ENCODE measurements around the gene MS4A1. TPM values are rescaled to one million over a fixed set of nuclear protein-coding genes. Genes with fewer than 3 reads are reported as not detected.
"Not testable (repeated sequence)": the region's sequence is repeated elsewhere in the genome, so short reads cannot be mapped to it uniquely, and the experiment has no call there.

Gene MS4A1
- total RNA-seq, 4 donors from 2014 or later: 0.38 to 1.2 TPM; not detected in 2

GRCh38 chr11:60498853-60499252 lies 43.2 kb downstream of the MS4A1 start:
- no peak for DNase-seq

GRCh38 chr11:60500276-60500910 lies 44.7 kb downstream of the MS4A1 start:
- intact Hi-C loops (cut with DNase I): no loop called here
- Histone ChIP-seq H3K4me1 (no peaks in the 10 kb centered on the region), H3K27ac (no peak overlapping the region), H3K27me3 (no peaks in the 10 kb centered on the region), H3K4me3 (no peak overlapping the region), H3K9me3 (no peaks in the 10 kb centered on the region), H3K36me3 (no peaks in the 10 kb centered on the region)
- TF ChIP-seq POLR2A (IDR thresholded peaks at IDR 0.05): no peak
- TF ChIP-seq, protein P1, sequence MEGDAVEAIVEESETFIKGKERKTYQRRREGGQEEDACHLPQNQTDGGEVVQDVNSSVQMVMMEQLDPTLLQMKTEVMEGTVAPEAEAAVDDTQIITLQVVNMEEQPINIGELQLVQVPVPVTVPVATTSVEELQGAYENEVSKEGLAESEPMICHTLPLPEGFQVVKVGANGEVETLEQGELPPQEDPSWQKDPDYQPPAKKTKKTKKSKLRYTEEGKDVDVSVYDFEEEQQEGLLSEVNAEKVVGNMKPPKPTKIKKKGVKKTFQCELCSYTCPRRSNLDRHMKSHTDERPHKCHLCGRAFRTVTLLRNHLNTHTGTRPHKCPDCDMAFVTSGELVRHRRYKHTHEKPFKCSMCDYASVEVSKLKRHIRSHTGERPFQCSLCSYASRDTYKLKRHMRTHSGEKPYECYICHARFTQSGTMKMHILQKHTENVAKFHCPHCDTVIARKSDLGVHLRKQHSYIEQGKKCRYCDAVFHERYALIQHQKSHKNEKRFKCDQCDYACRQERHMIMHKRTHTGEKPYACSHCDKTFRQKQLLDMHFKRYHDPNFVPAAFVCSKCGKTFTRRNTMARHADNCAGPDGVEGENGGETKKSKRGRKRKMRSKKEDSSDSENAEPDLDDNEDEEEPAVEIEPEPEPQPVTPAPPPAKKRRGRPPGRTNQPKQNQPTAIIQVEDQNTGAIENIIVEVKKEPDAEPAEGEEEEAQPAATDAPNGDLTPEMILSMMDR (IDR thresholded peaks at IDR 0.05): no peak
- 63% methylated on average over 3 of the region's 3 CpGs for WGBS, 2 donors
- no peak for DNase-seq

More at GRCh38 chr11:60498853-60499252, 43.2 kb downstream of the MS4A1 start:
- H3K4me1 ChIP-seq: no peaks in the 10 kb centered on the region
- H3K9me3 ChIP-seq: no peaks in the 10 kb centered on the region
- H3K27ac ChIP-seq: no peak overlapping the region
- no peaks in the 10 kb centered on the region for H3K27me3 ChIP-seq
- no peaks in the 10 kb centered on the region for H3K36me3 ChIP-seq
- TF ChIP-seq POLR2A (IDR thresholded peaks at IDR 0.05): no peak
- TF ChIP-seq, protein P1 (IDR thresholded peaks at IDR 0.05): no peak
- intact Hi-C loops (cut with DNase I): no loop called here
- no peak overlapping the region for H3K4me3 ChIP-seq
- WGBS, 2 donors: 50 to 53% methylated on average over 4 of the region's 4 CpGs

DNA sequence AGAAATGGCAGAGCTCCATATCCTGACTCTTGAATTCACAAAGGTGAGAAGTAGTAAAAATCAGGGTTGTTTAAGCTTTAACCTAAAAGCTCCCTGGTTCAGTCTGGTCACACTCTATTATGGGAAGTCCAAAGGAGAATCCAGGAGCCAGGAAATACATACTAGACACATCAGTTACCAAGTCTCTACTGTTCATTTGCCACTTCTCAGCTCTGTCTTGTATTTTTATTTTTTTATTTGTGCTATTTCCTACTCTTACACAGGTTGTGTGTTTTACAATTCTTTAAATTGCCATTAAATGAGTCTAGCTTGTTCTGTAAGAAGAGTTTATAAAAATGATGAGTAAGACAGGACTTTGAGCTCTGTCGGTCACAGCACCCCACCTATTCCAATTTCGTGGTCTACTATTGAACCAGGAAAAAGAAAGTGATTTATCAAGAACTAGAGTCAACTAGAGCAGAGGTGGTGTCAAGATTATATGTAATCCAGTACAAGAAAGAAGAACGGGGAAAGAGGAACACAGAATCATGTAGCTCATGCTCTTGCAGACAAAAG lies 46.7 kb downstream of the MS4A1 start:
- H3K27me3 ChIP-seq: no peaks in the 10 kb centered on the region
- no peak overlapping the region for H3K27ac ChIP-seq
- H3K4me1 ChIP-seq: no peaks in the 10 kb centered on the region
- TF ChIP-seq, protein P1 (IDR thresholded peaks at IDR 0.05): no peak
- TF ChIP-seq POLR2A (IDR thresholded peaks at IDR 0.05): no peak
- DNase-seq: no peak
- WGBS, 2 donors: 52 to 62% methylated on average over 3 of the region's 3 CpGs
- no peaks in the 10 kb centered on the region for H3K9me3 ChIP-seq
- H3K36me3 ChIP-seq: no peaks in the 10 kb centered on the region
- intact Hi-C loops (cut with DNase I): no loop called here
- no peak overlapping the region for H3K4me3 ChIP-seq

- no peak for DNase-seq
- H3K4me3 ChIP-seq: no peak overlapping the region
- 45 to 64% methylated on average over 3 of the region's 3 CpGs for WGBS, 2 donors
- no peaks in the 10 kb centered on the region for H3K36me3 ChIP-seq
- TF ChIP-seq, protein P1 (IDR thresholded peaks at IDR 0.05): no peak
- no peak for TF ChIP-seq POLR2A (IDR thresholded peaks at IDR 0.05)
- intact Hi-C loops (cut with DNase I): no loop called here
- H3K4me1 ChIP-seq: no peaks in the 10 kb centered on the region
- no peaks in the 10 kb centered on the region for H3K9me3 ChIP-seq
- no peaks in the 10 kb centered on the region for H3K27me3 ChIP-seq
- no peak overlapping the region for H3K27ac ChIP-seq
Measured at GRCh38 chr11:60504219-60504905, 48.7 kb downstream of the MS4A1 start.

DNA sequence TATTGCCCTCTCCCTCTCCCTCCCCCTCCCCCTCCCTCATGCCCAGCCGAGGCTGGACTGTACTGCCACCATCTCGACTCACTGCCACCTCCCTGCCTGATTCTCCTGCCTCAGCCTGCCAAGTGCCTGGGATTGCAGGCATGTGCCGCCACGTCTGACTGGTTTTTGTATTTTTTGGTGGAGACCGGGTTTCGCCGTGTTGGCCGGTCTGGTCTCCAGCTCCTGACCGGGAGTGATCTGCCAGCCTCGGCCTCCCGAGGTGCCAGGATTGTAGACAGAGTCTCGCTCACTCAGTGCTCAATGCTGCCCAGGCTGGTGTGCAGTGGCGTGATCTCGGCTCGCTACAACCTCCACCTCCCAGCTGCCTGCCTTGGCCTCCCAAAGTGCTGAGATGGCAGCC lies 54.0 kb downstream of the MS4A1 start:
- H3K4me1 ChIP-seq; H3K36me3 ChIP-seq; H3K27me3 ChIP-seq; H3K4me3 ChIP-seq; intact Hi-C loops (cut with DNase I); H3K9me3 ChIP-seq; DNase-seq; H3K27ac ChIP-seq: not testable (repeated sequence)
- 74 to 100% methylated on average over 1 to 9 of the region's 15 CpGs for WGBS, 2 donors

DNA sequence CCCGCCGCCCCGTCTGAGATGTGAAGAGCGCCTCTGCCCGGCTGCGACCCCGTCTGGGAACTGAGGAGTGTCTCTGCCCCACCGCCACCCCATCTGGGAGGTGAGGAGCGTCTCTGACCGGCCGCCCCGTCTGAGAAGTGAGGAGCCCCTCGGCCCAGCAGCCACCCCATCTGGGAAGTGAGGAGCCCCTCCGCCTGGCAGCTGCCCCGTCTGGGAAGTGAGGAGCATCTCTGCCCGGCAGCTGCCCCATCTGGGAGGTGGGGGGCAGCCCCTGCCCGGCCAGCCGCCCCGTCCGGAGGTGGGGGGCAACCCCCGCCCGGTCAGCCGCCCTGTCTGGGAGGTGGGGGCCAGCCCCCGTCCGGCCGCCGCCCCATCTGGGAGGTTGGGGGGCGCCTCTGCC lies 54.6 kb downstream of the MS4A1 start:
- H3K27me3 ChIP-seq; DNase-seq; H3K9me3 ChIP-seq; H3K4me1 ChIP-seq; H3K27ac ChIP-seq; intact Hi-C loops (cut with DNase I); H3K36me3 ChIP-seq; H3K4me3 ChIP-seq: not testable (repeated sequence)
- no CpG with 5 or more reads among the region's 28 CpGs for WGBS, 2 donors
